ENCODE results near the gene STEAP1B.

The STEAP1B gene

GRCh38 chr7:22411977-22412693 lies 87.9 kb downstream of the STEAP1B start:
- H3K4me1 ChIP-seq, result no peaks in the 10 kb centered on the region
- H3K36me3 ChIP-seq (ENCODE audit: control insufficient read depth, insufficient read depth, low read length), result no peaks in the 10 kb centered on the region
- H3K4me3 ChIP-seq (ENCODE audit: low read depth, low read length), result no peak overlapping the region
- H3K79me2 ChIP-seq, result no peaks in the 10 kb centered on the region
- no peak overlapping the region for H3K27ac ChIP-seq
- H3K9ac ChIP-seq, result no peak overlapping the region
- no peaks in the 10 kb centered on the region for H3K27me3 ChIP-seq (ENCODE audit: control insufficient read depth, insufficient read depth, low read length)
- TF ChIP-seq CTCF (IDR thresholded peaks at IDR 0.05), result no peak
- no peak overlapping the region for H2AFZ ChIP-seq
- H3K9me3 ChIP-seq (ENCODE audit: control insufficient read depth, low read length), result no peaks in the 10 kb centered on the region
- H3K4me2 ChIP-seq (ENCODE audit: low read length), result no peak overlapping the region

GRCh38 chr7:22406715-22407114 lies 93.3 kb downstream of the STEAP1B start:
- Histone ChIP-seq H3K4me2 (ENCODE audit: low read length) (no peak overlapping the region), H3K9me3 (ENCODE audit: control insufficient read depth, low read length) (no peaks in the 10 kb centered on the region), H3K27me3 (ENCODE audit: control insufficient read depth, insufficient read depth, low read length) (no peaks in the 10 kb centered on the region), H3K27ac (no peak overlapping the region), H3K4me1 (no peaks in the 10 kb centered on the region), H3K4me3 (ENCODE audit: low read depth, low read length) (no peak overlapping the region), H2AFZ (no peak overlapping the region), H3K36me3 (ENCODE audit: control insufficient read depth, insufficient read depth, low read length) (no peaks in the 10 kb centered on the region), H3K9ac (no peak overlapping the region), H3K79me2 (no peaks in the 10 kb centered on the region)
- no peak for TF ChIP-seq CTCF (IDR thresholded peaks at IDR 0.05)

- Histone ChIP-seq H3K4me2 (ENCODE audit: low read length) (no peak overlapping the region), H3K36me3 (ENCODE audit: control insufficient read depth, insufficient read depth, low read length) (no peaks in the 10 kb centered on the region), H3K4me1 (no peaks in the 10 kb centered on the region), H3K9me3 (ENCODE audit: control insufficient read depth, low read length) (no peaks in the 10 kb centered on the region), H3K9ac (no peak overlapping the region), H3K27me3 (ENCODE audit: control insufficient read depth, insufficient read depth, low read length) (no peaks in the 10 kb centered on the region), H3K79me2 (no peaks in the 10 kb centered on the region), H3K4me3 (ENCODE audit: low read depth, low read length) (no peak overlapping the region), H3K27ac (no peak overlapping the region), H2AFZ (no peak overlapping the region)
- TF ChIP-seq CTCF (IDR thresholded peaks at IDR 0.05), result no peak
These were observed 95.5 kb downstream of the STEAP1B start for GRCh38 chr7:22404421-22405023.

- no peaks in the 10 kb centered on the region for H3K4me1 ChIP-seq
These were observed 96.6 kb downstream of the STEAP1B start for GRCh38 chr7:22403344-22403743.

More at GRCh38 chr7:22403344-22403743, 96.6 kb downstream of the STEAP1B start:
- H3K27ac ChIP-seq, result no peak overlapping the region
- TF ChIP-seq CTCF (IDR thresholded peaks at IDR 0.05), result no peak
- H3K4me3 ChIP-seq (ENCODE audit: low read depth, low read length), result no peak overlapping the region
- no peaks in the 10 kb centered on the region for H3K27me3 ChIP-seq (ENCODE audit: control insufficient read depth, insufficient read depth, low read length)
- H3K9ac ChIP-seq, result no peak overlapping the region
- no peaks in the 10 kb centered on the region for H3K9me3 ChIP-seq (ENCODE audit: control insufficient read depth, low read length)
- H3K36me3 ChIP-seq (ENCODE audit: control insufficient read depth, insufficient read depth, low read length), result no peaks in the 10 kb centered on the region
- no peak overlapping the region for H2AFZ ChIP-seq
- H3K79me2 ChIP-seq, result no peaks in the 10 kb centered on the region
- H3K4me2 ChIP-seq (ENCODE audit: low read length), result no peak overlapping the region

All from parathyroid adenoma (tissue), 2 donors.